Spleen (tissue), 11 donors: Measurements from ENCODE around the gene NECTIN1. TPM values are rescaled to one million over a fixed set of nuclear protein-coding genes. Genes with fewer than 3 reads are reported as not detected.
A peak's percentile ranks its signal among the peaks of the same experiment; 100 is the strongest.

Experiments used
- DNase-seq: peaks from one replicate; pipeline ENCODE4 v3.0.0-alpha.2; 2020
- H3K27ac ChIP-seq, 8 donors: fragments of 200-600 bp; sonication (generic) in 7 of 8; 1 replicate in 4 of 8; 2 replicates in 4 of 8; pipeline versions ENCODE4 v1.5.0 to v1.8.0; 2016 to 2021; ENCODE audit warnings: inconsistent platforms in 4 of 8, mild to moderate bottlenecking in 4 of 8, moderate library complexity in 1 of 8
- H3K27me3 ChIP-seq, 7 donors: fragments of 200-600 bp; sonication (generic) in 6 of 7; replicated peaks in 1 of 7; 1 replicate in 4 of 7; 2 replicates in 3 of 7; pipeline versions ENCODE4 v1.5.0 to v1.8.0; 2016 to 2021; ENCODE audit warnings: inconsistent platforms in 3 of 7, mild to moderate bottlenecking in 1 of 7
- H3K36me3 ChIP-seq, 6 donors: fragments of 200-600 bp; sonication (generic) in 5 of 6; 1 replicate in 4 of 6; 2 replicates in 2 of 6; pipeline versions ENCODE4 v1.5.0 to v1.8.0; 2016 to 2021; ENCODE audit warnings: inconsistent platforms in 2 of 6
- H3K4me1 ChIP-seq, 6 donors: fragments of 200-600 bp; sonication (generic) in 5 of 6; 1 replicate in 3 of 6; 2 replicates in 3 of 6; pipeline versions ENCODE4 v1.5.0 to v1.8.0; 2016 to 2021; ENCODE audit warnings: inconsistent platforms in 3 of 6
- H3K4me3 ChIP-seq, 8 donors: fragments of 200-600 bp; sonication (generic) in 7 of 8; 1 replicate in 4 of 8; 2 replicates in 4 of 8; pipeline versions ENCODE4 v1.5.0 to v1.8.0; 2016 to 2021; ENCODE audit warnings: inconsistent platforms in 4 of 8, mild to moderate bottlenecking in 4 of 8, moderate library complexity in 2 of 8
- H3K9me3 ChIP-seq, 8 donors: fragments of 200-600 bp; sonication (generic) in 7 of 8; 1 replicate in 4 of 8; 2 replicates in 4 of 8; pipeline versions ENCODE4 v1.5.0 to v1.8.0; 2016 to 2021; ENCODE audit warnings: inconsistent platforms in 4 of 8
- POLR2A ChIP-seq, 3 donors: fragments of 450-650 bp; IDR thresholded peaks; one replicate each; pipeline ENCODE4 v1.5.1; 2017; ENCODE audit warnings: antibody characterized with exemption in 3 of 3, mild to moderate bottlenecking in 1 of 3
- POLR2AphosphoS5 ChIP-seq, 3 donors: sonication (generic); formaldehyde crosslinking; IDR thresholded peaks; one replicate each; pipeline ENCODE4 v1.5.1; 2017; ENCODE audit warnings: antibody characterized with exemption in 3 of 3
- WGBS, 5 donors: extraction: QIAGEN DNeasy Blood & Tissue Kit in 3 of 5; methylation state at CpG; one replicate each; pipeline versions ENCODE4 v1.1.5 to v1.1.7; 2013 to 2018; 5-methylcytosine and 5-hydroxymethylcytosine counted together
- intact Hi-C: fragments of 100-400 bp; cut with DNase I; formaldehyde crosslinking; loops from one replicate; pipeline ENCODE4 v1.15.0; 2023; ENCODE audit warnings: low total_unique reads
- polyA plus RNA-seq, 3 donors: library from polyadenylated mRNA; stranded (reverse); fragments of 200-250 nt; gene quantifications; one replicate each; pipeline ENCODE4 v1.2.1, GENCODE V29; 2013
- total RNA-seq, 7 donors: library from RNA; depleted of rRNA in 3 of 7; stranded (reverse); fragments of >200 nt in 3 of 7; fragmentation: NEBNext Ultra II Directional in 4 of 7; extraction: Animal tissue kit (Norgen Biotek cat#: 25700) in 4 of 7; gene quantifications; one replicate each; pipeline versions ENCODE4 v1.1.0 to v1.2.1, GENCODE V29; 2016 to 2021
- TF ChIP-seq, protein P1 (sequence below), 11 experiments: fragments of 200-600 bp in 7 of 11; fragments of 450-650 bp in 4 of 11; sonication (generic) in 4 of 11; IDR thresholded peaks in 8 of 11; conservative IDR thresholded peaks in 3 of 11; 1 replicate in 7 of 11; 2 replicates in 4 of 11; pipeline versions ENCODE4 v1.4.0 to v1.8.0; 2016 to 2021; ENCODE audit warnings: antibody characterized with exemption in 11 of 11, inconsistent platforms in 4 of 11, mild to moderate bottlenecking in 1 of 11
- donor health status: healthy with polysubstance abuse.
- donor health status: DM: no; HTN: no; CAD: no; lungs with moderate emphysema.
- donor health status: DM: no; HTN: no; CAD: no.
- donor health status: Bipolar disorder and iron deficiency.
- donor health status: healthy.
- donor health status: DM: no; HTN: no; CAD: no.
- donor health status: DM: yes; HTN: yes; CAD: no.

The NECTIN1 gene
- total and polyA plus RNA-seq, 10 donors, result 0.67 to 16.2 (median 5.8) TPM

DNA sequence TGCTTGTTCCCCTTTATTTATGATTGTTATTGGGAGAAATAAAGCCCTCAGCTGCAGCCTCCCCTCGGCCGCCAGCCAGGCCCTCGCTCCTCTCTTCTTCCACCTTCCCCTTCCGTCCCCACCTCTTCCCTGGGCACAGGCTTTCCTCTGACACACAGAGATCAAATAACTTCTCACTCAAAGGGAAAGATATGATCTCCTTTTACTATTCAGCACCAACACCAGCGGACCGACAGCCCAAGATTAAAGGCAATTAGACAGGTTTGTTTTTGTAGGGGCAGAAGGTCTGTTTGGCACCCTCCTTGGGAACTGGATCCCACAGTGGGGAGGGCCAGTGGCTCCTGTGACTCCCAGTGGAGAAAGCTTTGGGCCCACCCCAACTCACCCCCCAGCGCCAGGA lies 23.0 kb downstream of the NECTIN1 start:
- no peaks in the 10 kb centered on the region for H3K36me3 ChIP-seq
- no peaks in the 10 kb centered on the region for H3K9me3 ChIP-seq
- no peak overlapping the region for H3K27ac ChIP-seq
- TF ChIP-seq, protein P1, sequence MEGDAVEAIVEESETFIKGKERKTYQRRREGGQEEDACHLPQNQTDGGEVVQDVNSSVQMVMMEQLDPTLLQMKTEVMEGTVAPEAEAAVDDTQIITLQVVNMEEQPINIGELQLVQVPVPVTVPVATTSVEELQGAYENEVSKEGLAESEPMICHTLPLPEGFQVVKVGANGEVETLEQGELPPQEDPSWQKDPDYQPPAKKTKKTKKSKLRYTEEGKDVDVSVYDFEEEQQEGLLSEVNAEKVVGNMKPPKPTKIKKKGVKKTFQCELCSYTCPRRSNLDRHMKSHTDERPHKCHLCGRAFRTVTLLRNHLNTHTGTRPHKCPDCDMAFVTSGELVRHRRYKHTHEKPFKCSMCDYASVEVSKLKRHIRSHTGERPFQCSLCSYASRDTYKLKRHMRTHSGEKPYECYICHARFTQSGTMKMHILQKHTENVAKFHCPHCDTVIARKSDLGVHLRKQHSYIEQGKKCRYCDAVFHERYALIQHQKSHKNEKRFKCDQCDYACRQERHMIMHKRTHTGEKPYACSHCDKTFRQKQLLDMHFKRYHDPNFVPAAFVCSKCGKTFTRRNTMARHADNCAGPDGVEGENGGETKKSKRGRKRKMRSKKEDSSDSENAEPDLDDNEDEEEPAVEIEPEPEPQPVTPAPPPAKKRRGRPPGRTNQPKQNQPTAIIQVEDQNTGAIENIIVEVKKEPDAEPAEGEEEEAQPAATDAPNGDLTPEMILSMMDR (IDR thresholded peaks at IDR 0.05 in 8 of 11, conservative IDR thresholded peaks at IDR 0.05 in 3 of 11), result no peak
- no peak for TF ChIP-seq POLR2AphosphoS5 (IDR thresholded peaks at IDR 0.05)
- TF ChIP-seq POLR2A (IDR thresholded peaks at IDR 0.05), result no peak
- WGBS, 5 donors, result 74 to 88% (median 76%) methylated on average over 7 of the region's 7 CpGs
- no peak for DNase-seq
- H3K4me1 ChIP-seq, result peaks cover 0 to 36% (median 16%) of the 10 kb centered on the region in 6 donors
- peaks cover 0 to 13% (median 0%) of the 10 kb centered on the region in 7 donors for H3K27me3 ChIP-seq
- intact Hi-C loops, result no loop called here
- H3K4me3 ChIP-seq, result no peak overlapping the region

DNA sequence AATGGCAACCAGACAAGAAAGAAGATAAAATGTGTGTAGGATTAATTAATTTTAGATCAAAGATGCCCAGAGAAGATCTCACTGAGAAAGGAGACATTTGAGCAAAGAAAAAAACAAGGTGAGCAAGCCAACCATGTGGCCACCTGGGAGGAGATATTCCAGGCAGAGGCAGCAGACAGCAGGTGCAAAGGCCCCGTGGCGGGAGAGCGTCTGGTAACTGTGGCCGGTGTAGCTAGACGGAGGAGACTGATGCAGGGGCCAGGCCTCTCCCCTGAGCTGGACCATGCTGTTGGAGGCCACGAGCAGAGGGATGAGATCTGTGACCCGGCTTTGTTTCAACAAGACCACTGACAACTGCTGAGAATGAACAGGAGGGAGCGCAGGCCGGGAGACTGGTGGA lies 23.6 kb downstream of the NECTIN1 start:
- 88 to 96% (median 91%) methylated on average over 9 of the region's 9 CpGs for WGBS, 5 donors
- TF ChIP-seq POLR2AphosphoS5 (IDR thresholded peaks at IDR 0.05) (no peak), POLR2A (IDR thresholded peaks at IDR 0.05) (no peak)
- TF ChIP-seq, protein P1 (IDR thresholded peaks at IDR 0.05 in 8 of 11, conservative IDR thresholded peaks at IDR 0.05 in 3 of 11), result no peak

DNA sequence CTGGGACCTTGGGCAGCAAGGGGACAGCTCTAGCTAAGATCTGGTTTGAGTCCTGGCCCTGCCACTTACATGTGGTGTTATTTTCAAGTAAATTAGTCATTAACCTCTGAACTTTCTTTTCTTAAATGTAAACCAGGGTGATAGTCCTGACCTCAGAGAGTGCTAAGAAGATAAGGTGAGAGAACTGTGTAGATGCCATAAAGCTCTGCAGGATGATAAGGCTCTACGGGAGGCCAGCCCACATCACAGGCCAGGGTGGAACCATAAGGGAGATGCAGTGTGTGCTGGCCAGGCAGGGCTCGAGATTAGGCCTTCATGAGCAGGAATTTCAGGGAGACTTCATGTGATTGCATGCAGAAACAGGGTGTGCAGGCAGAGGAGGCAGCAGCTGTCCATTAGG lies 24.2 kb downstream of the NECTIN1 start:
- intact Hi-C loops, result no loop called here
- TF ChIP-seq POLR2AphosphoS5 (IDR thresholded peaks at IDR 0.05), result no peak
- TF ChIP-seq POLR2A (IDR thresholded peaks at IDR 0.05), result no peak
- TF ChIP-seq, protein P1 (IDR thresholded peaks at IDR 0.05 in 8 of 11, conservative IDR thresholded peaks at IDR 0.05 in 3 of 11), result no peak
- Histone ChIP-seq H3K36me3 (no peaks in the 10 kb centered on the region), H3K9me3 (no peaks in the 10 kb centered on the region), H3K4me3 (no peak overlapping the region), H3K4me1 (peaks cover 0 to 42% (median 14%) of the 10 kb centered on the region in 6 donors), H3K27ac (no peak overlapping the region), H3K27me3 (peaks cover 0 to 12% (median 0%) of the 10 kb centered on the region in 7 donors)
- 80 to 83% (median 81%) methylated on average over 2 of the region's 2 CpGs for WGBS, 5 donors
- DNase-seq, result no peak

More for the DNA sequence above, 23.6 kb downstream of the NECTIN1 start:
- Histone ChIP-seq H3K27me3 (peaks cover 0 to 13% (median 0%) of the 10 kb centered on the region in 7 donors), H3K4me3 (no peak overlapping the region), H3K9me3 (no peaks in the 10 kb centered on the region), H3K36me3 (no peaks in the 10 kb centered on the region), H3K4me1 (peaks cover 0 to 42% (median 16%) of the 10 kb centered on the region in 6 donors), H3K27ac (no peak overlapping the region)
- DNase-seq, result no peak
- intact Hi-C loops, result no loop called here

DNA sequence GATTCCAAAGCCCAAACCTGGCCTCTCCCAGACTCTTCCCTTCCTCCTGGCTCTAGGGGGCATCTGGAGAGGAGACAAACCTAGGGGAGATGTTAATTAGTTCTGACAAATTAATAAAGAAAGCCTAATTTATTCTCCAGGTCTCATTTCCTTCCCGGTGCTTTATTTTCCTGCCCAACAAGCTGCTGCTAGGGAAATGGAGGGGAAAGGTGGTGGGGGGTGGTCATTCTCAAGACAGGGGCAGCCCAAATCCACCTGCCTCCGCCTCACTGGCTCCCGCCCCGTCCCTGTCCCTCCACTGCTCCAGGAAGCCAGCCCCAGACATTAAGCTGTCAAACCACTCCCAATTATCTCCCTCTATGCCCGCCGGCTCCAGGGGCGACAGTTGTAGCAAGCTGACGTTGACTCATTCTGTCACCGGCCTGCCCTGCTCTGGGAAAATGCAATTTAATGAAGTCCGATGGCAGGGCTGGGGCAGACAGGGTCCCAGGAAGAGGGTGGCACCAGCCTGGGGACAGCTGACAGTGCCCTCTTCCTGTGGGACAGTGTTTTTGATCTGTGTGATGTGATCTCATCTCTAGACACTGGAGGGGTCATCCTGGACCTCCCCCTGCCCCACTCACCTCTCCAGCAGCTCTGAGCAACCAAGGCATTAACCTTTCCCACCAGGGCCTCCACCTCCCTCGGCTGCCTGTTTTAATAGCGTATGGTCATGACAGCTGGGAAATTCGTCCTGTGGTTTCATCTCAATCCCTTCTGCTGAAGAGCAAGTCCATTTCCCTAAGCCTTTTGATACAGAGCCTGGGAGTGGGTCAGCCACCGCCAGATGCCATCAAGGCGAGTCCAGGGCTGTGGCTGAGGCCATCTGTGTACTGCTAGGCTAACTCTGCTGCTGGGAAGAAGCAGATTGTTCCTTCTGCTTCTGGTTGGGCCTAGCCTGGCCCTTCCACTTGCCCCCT lies 27.1 kb downstream of the NECTIN1 start:
- DNase-seq, result no peak
- Histone ChIP-seq H3K9me3 (no peaks in the 10 kb centered on the region), H3K4me1 (peaks cover 0 to 43% (median 18%) of the 10 kb centered on the region in 6 donors), H3K4me3 (no peak overlapping the region), H3K36me3 (no peaks in the 10 kb centered on the region), H3K27me3 (no peaks in the 10 kb centered on the region), H3K27ac (peak overlapping the region in 3 of 8 donors; percentile 24 to 28 (median 26))
- intact Hi-C loops, result no loop called here
- TF ChIP-seq POLR2AphosphoS5 (IDR thresholded peaks at IDR 0.05), result no peak
- TF ChIP-seq, protein P1 (IDR thresholded peaks at IDR 0.05 in 8 of 11, conservative IDR thresholded peaks at IDR 0.05 in 3 of 11), result no peak
- TF ChIP-seq POLR2A (IDR thresholded peaks at IDR 0.05), result no peak
- 79 to 86% (median 81%) methylated on average over 15 of the region's 15 CpGs for WGBS, 5 donors
